Large intestine (tissue), 3 donors: ENCODE results near the gene HOXD12. TPM values are rescaled to one million over a fixed set of nuclear protein-coding genes. Genes with fewer than 3 reads are reported as not detected.

Experiments used
- DNase-seq, 2 donors: peaks; one replicate each; pipeline versions ENCODE4 v3.0.0 to v3.0.0-alpha.2; 2013
- H3K27ac ChIP-seq: one replicate; pipeline ENCODE4 v1.5.1; 2013; ENCODE audit warnings: low read length
- H3K27me3 ChIP-seq: 2 replicates; pipeline ENCODE4 v1.6.1; 2013; ENCODE audit warnings: low read length; ENCODE audit not compliant: control insufficient read depth, insufficient read depth
- H3K36me3 ChIP-seq: 2 replicates; pipeline ENCODE4 v1.6.1; 2013; ENCODE audit warnings: low read length; ENCODE audit not compliant: control insufficient read depth, insufficient read depth
- H3K4me1 ChIP-seq: one replicate; pipeline ENCODE4 v1.6.1; 2013; ENCODE audit warnings: low read length; ENCODE audit not compliant: control insufficient read depth, insufficient read depth
- H3K4me3 ChIP-seq: one replicate; pipeline ENCODE4 v1.5.1; 2013; ENCODE audit warnings: low read length
- H3K9me3 ChIP-seq: one replicate; pipeline ENCODE4 v1.6.1; 2013; ENCODE audit warnings: mild to moderate bottlenecking, low read depth, low read length, moderate library complexity; ENCODE audit not compliant: control insufficient read depth
- WGBS: methylation state at CpG from one replicate; pipeline ENCODE4 v1.1.5; 2013; ENCODE audit warnings: low lambda C conversion rate; ENCODE audit not compliant: insufficient coverage; 5-methylcytosine and 5-hydroxymethylcytosine counted together
- polyA plus RNA-seq: library from polyadenylated mRNA; unstranded; fragments of 120-200 nt; gene quantifications from one replicate; pipeline ENCODE4 v1.2.1, GENCODE V29; 2013

HOXD12 gene
- polyA plus RNA-seq, 1 donor = not detected

DNA sequence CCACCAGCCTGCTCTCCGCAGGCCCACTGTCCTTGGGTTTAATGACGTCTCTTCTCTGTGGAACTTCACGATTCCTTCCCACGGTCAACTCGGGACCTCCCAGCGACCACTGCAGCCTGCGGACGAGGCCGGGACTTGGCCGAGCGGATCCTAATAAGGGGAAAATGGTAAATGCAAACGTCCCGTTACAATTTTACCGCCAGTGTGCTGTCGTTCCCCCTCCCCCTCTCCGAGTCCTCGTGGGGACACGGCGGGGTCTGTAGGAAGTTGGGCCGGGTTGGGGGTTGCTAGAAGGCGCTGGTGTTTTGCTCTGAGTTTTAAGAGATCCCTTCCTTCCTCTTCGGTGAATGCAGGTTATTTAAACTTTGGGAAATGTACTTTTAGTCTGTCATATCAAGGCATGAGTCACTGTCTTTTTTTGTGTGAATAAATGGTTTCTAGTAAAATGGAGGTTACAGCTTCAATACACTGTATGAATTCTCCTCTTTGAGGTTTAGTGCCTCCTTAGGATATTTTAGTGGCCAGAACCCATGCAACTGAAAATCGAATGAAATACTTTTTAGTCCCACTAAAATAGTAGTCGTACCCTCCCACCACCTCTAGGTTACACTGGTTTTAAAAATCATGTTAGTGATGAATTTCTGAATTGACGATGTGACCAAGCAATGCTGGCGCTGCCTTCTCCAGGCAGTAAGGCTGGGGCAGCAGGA, 9.8 kb downstream of the HOXD12 start:
- DNase-seq = no peak
- Histone ChIP-seq H3K4me1 (no peaks in the 10 kb centered on the region), H3K9me3 (peaks cover 29% of the 10 kb centered on the region), H3K4me3 (no peak overlapping the region), H3K27ac (no peak overlapping the region), H3K27me3 (peaks cover 96% of the 10 kb centered on the region), H3K36me3 (no peaks in the 10 kb centered on the region)
- 0% methylated on average over 1 of the region's 26 CpGs for WGBS

- no peak overlapping the region for H3K27ac ChIP-seq
- peaks cover 25% of the 10 kb centered on the region for H3K9me3 ChIP-seq
- no peaks in the 10 kb centered on the region for H3K36me3 ChIP-seq
- no CpG with 5 or more reads among the region's 4 CpGs for WGBS
- no peak for DNase-seq
- H3K27me3 ChIP-seq = peaks cover 96% of the 10 kb centered on the region
- no peak overlapping the region for H3K4me3 ChIP-seq
- H3K4me1 ChIP-seq = no peaks in the 10 kb centered on the region
Measured at GRCh38 chr2:176109946-176110345, 10.4 kb downstream of the HOXD12 start.

DNA sequence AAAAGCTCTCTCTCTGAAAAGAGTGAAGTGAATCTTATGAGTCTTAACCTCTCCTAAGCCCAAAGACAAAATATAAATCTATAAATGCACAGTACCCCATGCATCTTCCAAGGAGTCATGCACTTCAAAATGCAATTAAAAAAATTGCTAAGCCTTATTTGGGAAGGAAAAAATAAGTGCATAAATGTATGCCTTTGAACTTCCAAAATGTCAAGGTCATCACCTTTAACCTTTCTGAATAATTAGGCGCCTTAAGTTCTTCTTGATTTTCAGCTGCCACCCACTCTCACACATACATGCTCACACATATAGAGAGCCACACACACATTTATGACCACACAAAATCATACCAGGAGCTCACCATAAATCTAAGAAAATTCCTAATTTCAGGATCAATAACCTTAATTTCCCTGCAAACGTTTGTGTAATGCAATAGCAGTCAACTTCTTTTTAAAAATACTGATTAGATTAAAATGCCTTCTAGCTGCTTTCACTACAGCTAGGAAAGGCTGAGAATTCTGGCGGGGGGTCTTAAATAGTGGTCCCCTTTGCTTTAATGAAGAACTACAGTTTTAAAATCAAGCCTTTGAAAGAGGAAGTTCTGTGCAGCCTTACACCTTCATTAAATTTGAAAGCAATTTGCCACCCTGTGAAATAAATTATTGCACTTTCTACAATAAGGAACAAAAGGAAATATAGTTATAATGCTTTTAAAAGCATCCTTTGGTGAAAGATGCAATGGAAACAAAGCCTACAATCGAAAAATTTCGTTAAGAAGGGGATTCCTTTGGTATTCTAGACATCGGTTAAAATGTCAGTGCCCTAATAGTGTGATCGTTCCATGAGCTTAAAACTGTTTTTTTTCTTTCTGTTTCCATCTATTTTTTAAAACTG, 11.1 kb downstream of the HOXD12 start:
- H3K4me1 ChIP-seq = no peaks in the 10 kb centered on the region
- H3K36me3 ChIP-seq = no peaks in the 10 kb centered on the region
- WGBS = 48% methylated on average over 3 of the region's 7 CpGs

DNA sequence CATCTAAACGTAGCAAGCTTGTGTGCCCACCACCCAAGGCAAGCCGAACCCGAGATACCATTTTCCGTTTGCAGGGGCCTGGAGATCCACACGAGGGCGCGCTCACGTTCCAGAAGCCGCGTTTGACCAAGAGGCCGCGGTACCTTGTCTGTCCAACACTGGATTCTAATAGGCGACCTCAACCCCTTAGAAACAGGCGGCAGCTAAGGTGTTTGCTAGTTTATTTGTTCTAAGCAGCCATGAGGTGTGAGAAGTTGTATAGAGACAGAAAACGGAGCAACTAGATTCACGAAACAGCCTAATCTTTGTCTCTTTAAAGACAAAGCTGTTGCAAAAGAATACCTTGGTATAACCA, 11.7 kb downstream of the HOXD12 start:
- no peak overlapping the region for H3K4me3 ChIP-seq
- DNase-seq = peak; percentile 18 to 53
- no CpG with 5 or more reads among the region's 16 CpGs for WGBS

More for the DNA sequence above, 11.1 kb downstream of the HOXD12 start:
- H3K4me3 ChIP-seq = no peak overlapping the region
- peaks cover 96% of the 10 kb centered on the region for H3K27me3 ChIP-seq
- no peak overlapping the region for H3K27ac ChIP-seq
- DNase-seq = no peak
- H3K9me3 ChIP-seq = peaks cover 21% of the 10 kb centered on the region

DNA sequence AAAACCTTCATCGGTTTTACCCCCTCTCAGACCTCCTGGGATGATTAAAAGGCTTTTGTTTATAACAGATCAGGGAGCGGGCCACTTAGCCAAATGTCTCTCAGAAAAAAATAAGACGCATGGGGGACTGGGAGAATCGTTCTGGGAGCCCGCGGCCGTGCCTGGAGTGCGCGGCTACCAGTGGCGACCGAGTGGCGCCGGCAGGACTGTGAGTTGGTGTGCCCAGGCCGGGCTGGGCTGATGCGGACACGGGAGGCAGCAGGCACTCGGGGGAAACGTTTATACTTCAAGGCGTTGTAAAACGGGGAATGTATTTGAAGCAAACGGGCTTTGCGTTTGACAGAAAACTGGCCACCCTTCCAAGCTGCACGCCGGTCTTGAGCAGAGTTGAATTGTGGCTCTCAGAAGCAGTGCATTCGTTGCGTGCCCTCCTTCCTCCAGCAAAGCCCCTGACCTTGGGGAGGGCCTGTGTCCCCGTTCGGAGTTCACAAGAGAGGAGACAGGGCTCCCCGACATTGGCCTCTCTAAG, 12.3 kb downstream of the HOXD12 start:
- DNase-seq = no peak
- WGBS = no CpG with 5 or more reads among the region's 29 CpGs
- peaks cover 24% of the 10 kb centered on the region for H3K9me3 ChIP-seq
- peaks cover 96% of the 10 kb centered on the region for H3K27me3 ChIP-seq
- H3K36me3 ChIP-seq = no peaks in the 10 kb centered on the region
- H3K4me3 ChIP-seq = no peak overlapping the region
- no peak overlapping the region for H3K27ac ChIP-seq
- no peaks in the 10 kb centered on the region for H3K4me1 ChIP-seq

More for the DNA sequence above, 11.7 kb downstream of the HOXD12 start:
- H3K27ac ChIP-seq = no peak overlapping the region
- H3K4me1 ChIP-seq = no peaks in the 10 kb centered on the region
- peaks cover 96% of the 10 kb centered on the region for H3K27me3 ChIP-seq
- H3K9me3 ChIP-seq = peaks cover 26% of the 10 kb centered on the region
- no peaks in the 10 kb centered on the region for H3K36me3 ChIP-seq

GRCh38 chr2:176112375-176113302, 13.0 kb downstream of the HOXD12 start:
- H3K9me3 ChIP-seq = peaks cover 26% of the 10 kb centered on the region
- peaks cover 99% of the 10 kb centered on the region for H3K27me3 ChIP-seq
- DNase-seq = no peak
- H3K36me3 ChIP-seq = no peaks in the 10 kb centered on the region
- H3K4me1 ChIP-seq = no peaks in the 10 kb centered on the region
- WGBS = no CpG with 5 or more reads among the region's 40 CpGs
- H3K4me3 ChIP-seq = no peak overlapping the region
- no peak overlapping the region for H3K27ac ChIP-seq

DNA sequence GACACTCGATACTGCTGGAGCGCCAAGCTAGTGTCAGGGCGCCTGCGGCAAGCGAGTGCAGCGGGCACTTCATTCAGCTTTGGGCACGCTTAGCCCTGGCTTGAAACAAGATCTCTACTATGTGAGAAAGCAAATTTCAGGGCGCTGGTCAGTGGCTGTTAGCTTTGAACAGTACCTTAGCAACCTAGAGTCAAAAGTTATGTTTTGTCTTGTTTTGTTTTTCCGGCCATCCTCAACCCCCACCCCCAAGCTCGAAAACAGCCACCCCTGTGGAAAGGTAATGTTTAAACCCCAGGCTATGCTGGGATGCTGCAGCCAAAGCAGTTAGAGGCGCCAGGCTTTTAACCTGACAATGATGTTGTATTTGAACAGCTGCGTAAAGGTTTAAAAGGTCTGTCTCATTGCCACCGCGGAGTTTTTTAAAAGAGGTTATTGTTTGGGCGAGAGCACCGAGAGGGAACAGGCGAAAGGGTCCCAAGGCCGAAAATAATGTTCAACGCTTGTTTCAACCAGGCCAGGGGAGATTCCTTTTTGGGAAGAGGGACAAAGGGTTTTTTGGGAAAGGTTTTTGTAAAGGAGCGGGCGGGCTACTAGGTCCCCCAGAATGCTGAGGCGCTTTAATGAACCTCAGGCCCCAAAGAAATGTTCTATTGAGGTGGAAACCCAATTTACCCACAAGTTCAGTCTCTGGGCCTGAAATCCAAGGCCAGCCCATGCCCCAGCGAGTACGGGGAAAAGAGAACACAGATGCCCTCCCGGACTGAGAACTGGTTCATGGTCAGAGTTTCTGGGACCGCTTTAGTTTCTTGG, 14.7 kb downstream of the HOXD12 start:
- Histone ChIP-seq H3K9me3 (peaks cover 29% of the 10 kb centered on the region), H3K4me3 (no peak overlapping the region), H3K36me3 (no peaks in the 10 kb centered on the region), H3K4me1 (no peaks in the 10 kb centered on the region), H3K27ac (no peak overlapping the region), H3K27me3 (peaks cover 100% of the 10 kb centered on the region)
- WGBS = no CpG with 5 or more reads among the region's 26 CpGs
- DNase-seq = no peak

DNA sequence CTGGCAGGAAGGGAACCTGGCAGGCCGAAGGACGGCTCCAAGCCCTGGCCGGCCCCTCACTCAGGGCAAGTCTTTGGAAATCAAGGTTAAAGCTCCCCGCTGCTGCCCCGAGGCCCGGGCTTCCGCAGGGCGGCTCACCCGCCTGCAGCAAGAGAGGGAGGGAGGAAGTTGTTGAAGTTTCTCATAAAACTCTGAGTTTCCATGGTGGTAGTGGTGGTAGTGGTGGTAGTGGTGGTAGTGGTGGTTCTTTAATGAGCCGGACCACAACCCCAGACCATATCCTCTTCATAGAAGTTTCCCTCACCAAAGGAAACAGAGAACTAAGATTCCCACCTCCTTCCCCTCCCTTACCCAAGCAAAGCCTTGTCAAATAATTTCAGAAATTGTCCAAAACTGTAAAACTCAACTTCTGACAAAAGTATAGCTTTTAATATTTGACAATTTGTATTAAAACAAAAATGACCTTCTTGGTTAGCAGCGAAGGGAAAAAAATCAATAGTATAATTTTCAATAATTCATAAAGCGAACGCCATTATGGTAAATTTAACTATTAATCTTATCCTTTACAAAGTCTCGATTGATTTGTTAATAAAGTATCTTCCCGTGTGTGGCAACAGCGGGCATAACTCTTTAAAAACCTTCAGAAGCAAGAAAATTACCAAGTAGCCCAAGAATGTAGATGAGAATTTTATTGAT, 15.5 kb downstream of the HOXD12 start:
- Histone ChIP-seq H3K36me3 (no peaks in the 10 kb centered on the region), H3K4me1 (no peaks in the 10 kb centered on the region), H3K9me3 (peaks cover 29% of the 10 kb centered on the region), H3K27me3 (peaks cover 100% of the 10 kb centered on the region), H3K4me3 (no peak overlapping the region), H3K27ac (no peak overlapping the region)
- DNase-seq = no peak
- 7% methylated on average over 8 of the region's 16 CpGs for WGBS
